SK-N-MC (cell line): ENCODE measurements around the gene AGR3.
A peak's percentile ranks its signal among the peaks of the same experiment; 100 is the strongest.

Experiments
- EZH2 ChIP-seq: fragments of 200-600 bp; sonication (generic); IDR thresholded peaks from one replicate; pipeline ENCODE4 v1.6.1; 2017; ENCODE audit warnings: antibody characterized with exemption
- FOXP2 ChIP-seq: optimal IDR thresholded peaks from 2 replicates; pipeline ENCODE3; 2011; ENCODE audit warnings: mild to moderate bottlenecking, moderate library complexity; ENCODE audit not compliant: insufficient read depth; ENCODE audit errors: extremely low read length, control extremely low read depth
- POLR2AphosphoS5 ChIP-seq: IDR thresholded peaks from 2 replicates; pipeline ENCODE4 v1.6.1; 2012; ENCODE audit warnings: mild to moderate bottlenecking, low read depth, low read length, borderline replicate concordance

- no peak for TF ChIP-seq EZH2
- TF ChIP-seq POLR2AphosphoS5, result no peak; the same call in 1 of the 2 replicates
- TF ChIP-seq FOXP2, result peak; percentile 92
Observed at GRCh38 chr7:16916738-16917137, 35.0 kb upstream of the AGR3 start.
